ENCODE measurements around the gene TMEM161A.

GRCh38 chr19:19133985-19134384, 4.3 kb downstream of the TMEM161A start:
- TF ChIP-seq, protein P1, sequence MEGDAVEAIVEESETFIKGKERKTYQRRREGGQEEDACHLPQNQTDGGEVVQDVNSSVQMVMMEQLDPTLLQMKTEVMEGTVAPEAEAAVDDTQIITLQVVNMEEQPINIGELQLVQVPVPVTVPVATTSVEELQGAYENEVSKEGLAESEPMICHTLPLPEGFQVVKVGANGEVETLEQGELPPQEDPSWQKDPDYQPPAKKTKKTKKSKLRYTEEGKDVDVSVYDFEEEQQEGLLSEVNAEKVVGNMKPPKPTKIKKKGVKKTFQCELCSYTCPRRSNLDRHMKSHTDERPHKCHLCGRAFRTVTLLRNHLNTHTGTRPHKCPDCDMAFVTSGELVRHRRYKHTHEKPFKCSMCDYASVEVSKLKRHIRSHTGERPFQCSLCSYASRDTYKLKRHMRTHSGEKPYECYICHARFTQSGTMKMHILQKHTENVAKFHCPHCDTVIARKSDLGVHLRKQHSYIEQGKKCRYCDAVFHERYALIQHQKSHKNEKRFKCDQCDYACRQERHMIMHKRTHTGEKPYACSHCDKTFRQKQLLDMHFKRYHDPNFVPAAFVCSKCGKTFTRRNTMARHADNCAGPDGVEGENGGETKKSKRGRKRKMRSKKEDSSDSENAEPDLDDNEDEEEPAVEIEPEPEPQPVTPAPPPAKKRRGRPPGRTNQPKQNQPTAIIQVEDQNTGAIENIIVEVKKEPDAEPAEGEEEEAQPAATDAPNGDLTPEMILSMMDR (IDR thresholded peaks at IDR 0.05) = no peak
- TF ChIP-seq ZFX (IDR thresholded peaks at IDR 0.05; ENCODE audit: borderline replicate concordance) = no peak
